Liver (tissue), 3 donors: ENCODE measurements around the gene PLCG2.

Experiments used
- CTCF ChIP-seq: fragments of 150-350 bp; IDR thresholded peaks from 2 replicates; pipeline ENCODE4 v1.5.1; 2017; ENCODE audit warnings: improper control_type of control experiment, low read depth, low read length; ENCODE audit not compliant: missing input control
- FOXA2 ChIP-seq: IDR thresholded peaks from 2 replicates; pipeline ENCODE4 v1.6.1; 2016; ENCODE audit warnings: antibody characterized with exemption
- GABPA ChIP-seq, 2 donors: IDR thresholded peaks in 1 of 2; conservative IDR thresholded peaks in 1 of 2; 2 replicates each; pipeline ENCODE4 v1.6.1; 2016; ENCODE audit warnings: antibody characterized with exemption in 2 of 2, mild to moderate bottlenecking in 1 of 2, moderate library complexity in 1 of 2
- HNF4A ChIP-seq, 2 donors: conservative IDR thresholded peaks; 2 replicates each; pipeline ENCODE4 v1.6.1; 2016; ENCODE audit warnings: antibody characterized with exemption in 2 of 2, mild to moderate bottlenecking in 2 of 2
- JUND ChIP-seq, 2 donors: IDR thresholded peaks; 2 replicates each; pipeline ENCODE4 v1.6.1; 2016; ENCODE audit warnings: antibody characterized with exemption in 2 of 2
- MAX ChIP-seq: IDR thresholded peaks from 2 replicates; pipeline ENCODE4 v1.6.1; 2016; ENCODE audit warnings: antibody characterized with exemption
- RAD21 ChIP-seq, 2 donors: IDR thresholded peaks; 2 replicates each; pipeline ENCODE4 v1.6.1; 2016; ENCODE audit warnings: antibody characterized with exemption in 2 of 2, mild to moderate bottlenecking in 2 of 2
- SP1 ChIP-seq: IDR thresholded peaks from 2 replicates; pipeline ENCODE4 v1.6.1; 2018; ENCODE audit warnings: antibody characterized with exemption, mild to moderate bottlenecking
- TAF1 ChIP-seq: conservative IDR thresholded peaks from 2 replicates; pipeline ENCODE4 v1.6.1; 2016; ENCODE audit warnings: antibody characterized with exemption, mild to moderate bottlenecking
- YY1 ChIP-seq: IDR thresholded peaks from 2 replicates; pipeline ENCODE4 v1.6.1; 2016; ENCODE audit warnings: antibody characterized with exemption, mild to moderate bottlenecking
- ZBTB33 ChIP-seq: IDR thresholded peaks from 2 replicates; pipeline ENCODE4 v1.6.1; 2016; ENCODE audit warnings: antibody characterized with exemption
- TF ChIP-seq, protein P1 (sequence below): IDR thresholded peaks from 2 replicates; pipeline ENCODE4 v1.6.1; 2016; ENCODE audit warnings: antibody characterized with exemption, mild to moderate bottlenecking
- donor health status: healthy.
- donor health status: healthy.

- TF ChIP-seq CTCF = no peak
- TF ChIP-seq, protein P1, sequence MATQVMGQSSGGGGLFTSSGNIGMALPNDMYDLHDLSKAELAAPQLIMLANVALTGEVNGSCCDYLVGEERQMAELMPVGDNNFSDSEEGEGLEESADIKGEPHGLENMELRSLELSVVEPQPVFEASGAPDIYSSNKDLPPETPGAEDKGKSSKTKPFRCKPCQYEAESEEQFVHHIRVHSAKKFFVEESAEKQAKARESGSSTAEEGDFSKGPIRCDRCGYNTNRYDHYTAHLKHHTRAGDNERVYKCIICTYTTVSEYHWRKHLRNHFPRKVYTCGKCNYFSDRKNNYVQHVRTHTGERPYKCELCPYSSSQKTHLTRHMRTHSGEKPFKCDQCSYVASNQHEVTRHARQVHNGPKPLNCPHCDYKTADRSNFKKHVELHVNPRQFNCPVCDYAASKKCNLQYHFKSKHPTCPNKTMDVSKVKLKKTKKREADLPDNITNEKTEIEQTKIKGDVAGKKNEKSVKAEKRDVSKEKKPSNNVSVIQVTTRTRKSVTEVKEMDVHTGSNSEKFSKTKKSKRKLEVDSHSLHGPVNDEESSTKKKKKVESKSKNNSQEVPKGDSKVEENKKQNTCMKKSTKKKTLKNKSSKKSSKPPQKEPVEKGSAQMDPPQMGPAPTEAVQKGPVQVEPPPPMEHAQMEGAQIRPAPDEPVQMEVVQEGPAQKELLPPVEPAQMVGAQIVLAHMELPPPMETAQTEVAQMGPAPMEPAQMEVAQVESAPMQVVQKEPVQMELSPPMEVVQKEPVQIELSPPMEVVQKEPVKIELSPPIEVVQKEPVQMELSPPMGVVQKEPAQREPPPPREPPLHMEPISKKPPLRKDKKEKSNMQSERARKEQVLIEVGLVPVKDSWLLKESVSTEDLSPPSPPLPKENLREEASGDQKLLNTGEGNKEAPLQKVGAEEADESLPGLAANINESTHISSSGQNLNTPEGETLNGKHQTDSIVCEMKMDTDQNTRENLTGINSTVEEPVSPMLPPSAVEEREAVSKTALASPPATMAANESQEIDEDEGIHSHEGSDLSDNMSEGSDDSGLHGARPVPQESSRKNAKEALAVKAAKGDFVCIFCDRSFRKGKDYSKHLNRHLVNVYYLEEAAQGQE = no peak
- TF ChIP-seq MAX = no peak
- TF ChIP-seq JUND (IDR thresholded peaks at IDR 0.05) = no peak
- no peak for TF ChIP-seq GABPA (IDR thresholded peaks at IDR 0.05 in 1 of 2, conservative IDR thresholded peaks at IDR 0.05 in 1 of 2)
- no peak for TF ChIP-seq TAF1
- TF ChIP-seq RAD21 (IDR thresholded peaks at IDR 0.05) = no peak
- TF ChIP-seq HNF4A (conservative IDR thresholded peaks at IDR 0.05) = no peak
- no peak for TF ChIP-seq YY1
- TF ChIP-seq ZBTB33 = no peak
- no peak for TF ChIP-seq SP1
- no peak for TF ChIP-seq FOXA2
Measured at GRCh38 chr16:81921843-81922584, 142.9 kb downstream of the PLCG2 start.
